Thymus (tissue), 11 donors: ENCODE results near the gene EPHX1. TPM values are rescaled to one million over a fixed set of nuclear protein-coding genes. Genes with fewer than 3 reads are reported as not detected.
"Not testable (repeated sequence)": the region's sequence is repeated elsewhere in the genome, so short reads cannot be mapped to it uniquely, and the experiment has no call there.

ENCODE experiments used
- DNase-seq, 9 donors: peaks; one replicate each; pipeline ENCODE4 v3.0.0-alpha.2; 2013; ENCODE audit warnings: low spot score in 9 of 9, low read depth in 6 of 9, missing footprints in 1 of 9
- H3K27ac ChIP-seq, 2 donors: one replicate each; pipeline ENCODE4 v1.5.1; 2013; ENCODE audit warnings: control low read depth in 1 of 2, low read depth in 1 of 2, low read length in 1 of 2, mild to moderate bottlenecking in 1 of 2, moderate library complexity in 1 of 2
- H3K27me3 ChIP-seq, 2 donors: one replicate each; pipeline ENCODE4 v1.5.1; 2013; ENCODE audit warnings: low read length in 1 of 2; ENCODE audit not compliant: control insufficient read depth in 2 of 2, insufficient read depth in 1 of 2
- H3K36me3 ChIP-seq, 2 donors: one replicate each; pipeline ENCODE4 v1.5.1; 2013; ENCODE audit warnings: low read length in 1 of 2, mild to moderate bottlenecking in 1 of 2, moderate library complexity in 1 of 2; ENCODE audit not compliant: control insufficient read depth in 2 of 2, insufficient read depth in 2 of 2
- H3K4me1 ChIP-seq, 2 donors: one replicate each; pipeline ENCODE4 v1.5.1; 2013; ENCODE audit warnings: low read length in 2 of 2; ENCODE audit not compliant: control insufficient read depth in 2 of 2, insufficient read depth in 2 of 2
- H3K4me3 ChIP-seq, 2 donors: one replicate each; pipeline ENCODE4 v1.5.1; 2013; ENCODE audit warnings: low read length in 2 of 2, control low read depth in 1 of 2, mild to moderate bottlenecking in 1 of 2
- H3K9me3 ChIP-seq, 2 donors: one replicate each; pipeline ENCODE4 v1.5.1; 2013; ENCODE audit warnings: low read length in 1 of 2, mild to moderate bottlenecking in 1 of 2; ENCODE audit not compliant: control insufficient read depth in 2 of 2, insufficient read depth in 1 of 2
- WGBS: extraction: QIAGEN DNeasy Blood & Tissue Kit; methylation state at CpG from one replicate; pipeline ENCODE4 v1.1.7; 2013; 5-methylcytosine and 5-hydroxymethylcytosine counted together
- polyA plus RNA-seq: library from polyadenylated mRNA; stranded (reverse); fragments of 200-250 nt; gene quantifications from one replicate; pipeline ENCODE4 v1.2.3, GENCODE V29; 2013
- total RNA-seq: library from RNA; stranded (reverse); fragments of 120-200 nt; gene quantifications from one replicate; pipeline ENCODE4 v1.2.4, GENCODE V29; 2013
- donor health status: healthy.

EPHX1 gene
- total and polyA plus RNA-seq, 2 donors = 9.3 to 13.3 TPM

- no peak for DNase-seq
- no peak overlapping the region for H3K4me3 ChIP-seq
- no peaks in the 10 kb centered on the region for H3K27me3 ChIP-seq
- H3K27ac ChIP-seq = no peak overlapping the region
- peaks cover 0 to 2% of the 10 kb centered on the region in 2 donors for H3K9me3 ChIP-seq
- 98% methylated on average over 14 of the region's 14 CpGs for WGBS
- H3K36me3 ChIP-seq = no peaks in the 10 kb centered on the region
- H3K4me1 ChIP-seq = peaks cover 0 to 14% of the 10 kb centered on the region in 2 donors
Measured at GRCh38 chr1:225828706-225829345, 18.9 kb downstream of the EPHX1 start.

- H3K27me3 ChIP-seq = no peaks in the 10 kb centered on the region
- WGBS = 96% methylated on average over 6 of the region's 6 CpGs
Measured at GRCh38 chr1:225830841-225831240, 20.9 kb downstream of the EPHX1 start.

GRCh38 chr1:225834417-225835329 lies 24.7 kb downstream of the EPHX1 start:
- 94% methylated on average over 7 of the region's 7 CpGs for WGBS
- H3K36me3 ChIP-seq = peaks cover 0 to 3% of the 10 kb centered on the region in 2 donors
- peak overlapping the region in 1 of 2 donors; percentile 55 for H3K27ac ChIP-seq
- H3K27me3 ChIP-seq = no peaks in the 10 kb centered on the region
- H3K4me3 ChIP-seq = no peak overlapping the region
- peaks cover 0 to 1% of the 10 kb centered on the region in 2 donors for H3K9me3 ChIP-seq
- peaks cover 0 to 3% of the 10 kb centered on the region in 2 donors for H3K4me1 ChIP-seq
- no peak for DNase-seq

More at GRCh38 chr1:225830841-225831240, 20.9 kb downstream of the EPHX1 start:
- DNase-seq = no peak
- Histone ChIP-seq H3K4me3 (no peak overlapping the region), H3K27ac (no peak overlapping the region), H3K9me3 (peaks cover 0 to 2% of the 10 kb centered on the region in 2 donors), H3K4me1 (peaks cover 0 to 8% of the 10 kb centered on the region in 2 donors), H3K36me3 (no peaks in the 10 kb centered on the region)

- DNase-seq = no peak
- WGBS = 91% methylated on average over 3 of the region's 3 CpGs
- no peak overlapping the region for H3K27ac ChIP-seq
Measured at GRCh38 chr1:225835856-225836255, 25.9 kb downstream of the EPHX1 start.

GRCh38 chr1:225836296-225836695 lies 26.4 kb downstream of the EPHX1 start:
- H3K27me3 ChIP-seq, H3K4me1 ChIP-seq, H3K9me3 ChIP-seq, DNase-seq, H3K27ac ChIP-seq, H3K4me3 ChIP-seq, H3K36me3 ChIP-seq: not testable (repeated sequence)
- WGBS = 96% methylated on average over 4 of the region's 4 CpGs

More at GRCh38 chr1:225835856-225836255, 25.9 kb downstream of the EPHX1 start:
- H3K4me1 ChIP-seq = peaks cover 0 to 3% of the 10 kb centered on the region in 2 donors
- H3K27me3 ChIP-seq = no peaks in the 10 kb centered on the region
- peaks cover 0 to 3% of the 10 kb centered on the region in 2 donors for H3K36me3 ChIP-seq
- H3K9me3 ChIP-seq = peaks cover 0 to 1% of the 10 kb centered on the region in 2 donors
- H3K4me3 ChIP-seq = no peak overlapping the region

- H3K27me3 ChIP-seq = no peaks in the 10 kb centered on the region
- no peak overlapping the region for H3K27ac ChIP-seq
- peaks cover 0 to 3% of the 10 kb centered on the region in 2 donors for H3K4me1 ChIP-seq
- no peak for DNase-seq
- no peak overlapping the region for H3K4me3 ChIP-seq
- H3K9me3 ChIP-seq = peaks cover 0 to 1% of the 10 kb centered on the region in 2 donors
- 97% methylated on average over 14 of the region's 14 CpGs for WGBS
- peaks cover 3 to 6% of the 10 kb centered on the region in 2 donors for H3K36me3 ChIP-seq
Measured at GRCh38 chr1:225838793-225839192, 28.9 kb downstream of the EPHX1 start.

GRCh38 chr1:225840223-225840610 lies 30.3 kb downstream of the EPHX1 start:
- 98% methylated on average over 1 of the region's 1 CpG for WGBS
- no peak overlapping the region for H3K27ac ChIP-seq
- H3K36me3 ChIP-seq = peaks cover 15 to 16% of the 10 kb centered on the region in 2 donors

GRCh38 chr1:225840713-225841112 lies 30.8 kb downstream of the EPHX1 start:
- peaks cover 0 to 7% of the 10 kb centered on the region in 2 donors for H3K4me1 ChIP-seq
- WGBS = 98% methylated on average over 4 of the region's 4 CpGs
- no peak for DNase-seq

More at GRCh38 chr1:225840223-225840610, 30.3 kb downstream of the EPHX1 start:
- no peaks in the 10 kb centered on the region for H3K27me3 ChIP-seq
- peaks cover 0 to 1% of the 10 kb centered on the region in 2 donors for H3K9me3 ChIP-seq
- H3K4me1 ChIP-seq = peaks cover 0 to 3% of the 10 kb centered on the region in 2 donors
- no peak for DNase-seq
- H3K4me3 ChIP-seq = no peak overlapping the region

GRCh38 chr1:225842074-225842473 lies 32.1 kb downstream of the EPHX1 start:
- peaks cover 1 to 4% of the 10 kb centered on the region in 2 donors for H3K9me3 ChIP-seq
- no peak overlapping the region for H3K4me3 ChIP-seq
- WGBS = 92% methylated on average over 12 of the region's 12 CpGs
- no peaks in the 10 kb centered on the region for H3K27me3 ChIP-seq
- H3K27ac ChIP-seq = no peak overlapping the region
- H3K36me3 ChIP-seq = peaks cover 25 to 33% of the 10 kb centered on the region in 2 donors
- no peak for DNase-seq
- peaks cover 7 to 19% of the 10 kb centered on the region in 2 donors for H3K4me1 ChIP-seq

More at GRCh38 chr1:225840713-225841112, 30.8 kb downstream of the EPHX1 start:
- H3K36me3 ChIP-seq = peaks cover 16 to 20% of the 10 kb centered on the region in 2 donors
- H3K9me3 ChIP-seq = peaks cover 0 to 1% of the 10 kb centered on the region in 2 donors
- no peak overlapping the region for H3K4me3 ChIP-seq
- no peak overlapping the region for H3K27ac ChIP-seq
- no peaks in the 10 kb centered on the region for H3K27me3 ChIP-seq
